AG10803 (cell line): ENCODE results near the gene THY1.
A peak's percentile ranks its signal among the peaks of the same experiment; 100 is the strongest.
"Not testable (repeated sequence)": the region's sequence is repeated elsewhere in the genome, so short reads cannot be mapped to it uniquely, and the experiment has no call there.

Source experiments
- DNase-seq: peaks from one replicate; pipeline ENCODE4 v3.0.0; 2010; ENCODE audit warnings: low read depth
- H3K4me3 ChIP-seq: 2 replicates; pipeline ENCODE4 v1.5.1; 2011; ENCODE audit warnings: mild to moderate bottlenecking, low read length, control low read depth
- TF ChIP-seq, protein P1 (sequence below): conservative IDR thresholded peaks from 2 replicates; pipeline ENCODE4 v1.5.1; 2011; ENCODE audit warnings: mild to moderate bottlenecking, low read length, control low read depth, inconsistent platforms

THY1 gene

DNA sequence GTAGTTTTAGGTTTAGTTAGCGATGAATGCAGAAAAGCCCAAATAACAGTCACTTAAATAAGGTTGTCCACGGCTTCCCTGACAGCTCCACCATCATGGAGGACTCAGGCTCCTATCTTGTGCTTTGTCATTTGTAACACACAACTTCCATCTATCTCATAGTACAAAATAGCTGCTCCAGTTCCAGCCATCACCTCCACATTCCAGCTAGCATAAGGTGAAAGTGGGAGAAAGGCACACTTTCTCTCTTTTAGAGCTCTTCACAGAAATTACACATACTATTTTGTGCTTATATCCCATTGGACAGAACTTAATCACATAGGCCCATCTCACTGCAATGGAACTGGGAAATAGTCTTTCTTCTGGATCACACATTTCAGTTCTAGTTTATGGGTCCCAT lies 8.7 kb downstream of the THY1 start:
- DNase-seq, result no peak
- TF ChIP-seq, protein P1, sequence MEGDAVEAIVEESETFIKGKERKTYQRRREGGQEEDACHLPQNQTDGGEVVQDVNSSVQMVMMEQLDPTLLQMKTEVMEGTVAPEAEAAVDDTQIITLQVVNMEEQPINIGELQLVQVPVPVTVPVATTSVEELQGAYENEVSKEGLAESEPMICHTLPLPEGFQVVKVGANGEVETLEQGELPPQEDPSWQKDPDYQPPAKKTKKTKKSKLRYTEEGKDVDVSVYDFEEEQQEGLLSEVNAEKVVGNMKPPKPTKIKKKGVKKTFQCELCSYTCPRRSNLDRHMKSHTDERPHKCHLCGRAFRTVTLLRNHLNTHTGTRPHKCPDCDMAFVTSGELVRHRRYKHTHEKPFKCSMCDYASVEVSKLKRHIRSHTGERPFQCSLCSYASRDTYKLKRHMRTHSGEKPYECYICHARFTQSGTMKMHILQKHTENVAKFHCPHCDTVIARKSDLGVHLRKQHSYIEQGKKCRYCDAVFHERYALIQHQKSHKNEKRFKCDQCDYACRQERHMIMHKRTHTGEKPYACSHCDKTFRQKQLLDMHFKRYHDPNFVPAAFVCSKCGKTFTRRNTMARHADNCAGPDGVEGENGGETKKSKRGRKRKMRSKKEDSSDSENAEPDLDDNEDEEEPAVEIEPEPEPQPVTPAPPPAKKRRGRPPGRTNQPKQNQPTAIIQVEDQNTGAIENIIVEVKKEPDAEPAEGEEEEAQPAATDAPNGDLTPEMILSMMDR, result no peak
- H3K4me3 ChIP-seq, result no peak overlapping the region

DNA sequence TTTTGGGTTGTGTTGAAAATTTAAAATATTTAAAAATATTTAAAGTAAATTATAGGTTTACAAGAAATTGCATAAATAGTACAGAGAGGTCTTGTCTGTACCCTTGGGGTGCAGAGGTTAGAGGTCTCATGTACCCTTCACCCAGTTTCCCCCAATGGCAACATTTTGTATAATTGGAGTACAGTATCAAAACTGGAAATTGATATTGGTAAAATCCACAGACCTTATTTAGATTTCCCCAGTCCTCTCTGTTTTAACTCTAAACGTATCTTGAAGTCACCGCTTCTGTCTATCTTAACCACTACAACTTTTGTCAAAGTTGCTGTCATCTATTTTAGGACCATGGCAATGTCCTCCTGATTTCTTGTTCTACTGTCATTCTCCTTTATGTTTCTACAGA lies 10.9 kb downstream of the THY1 start:
- TF ChIP-seq, protein P1, result no peak
- DNase-seq, result no peak
- no peak overlapping the region for H3K4me3 ChIP-seq

DNA sequence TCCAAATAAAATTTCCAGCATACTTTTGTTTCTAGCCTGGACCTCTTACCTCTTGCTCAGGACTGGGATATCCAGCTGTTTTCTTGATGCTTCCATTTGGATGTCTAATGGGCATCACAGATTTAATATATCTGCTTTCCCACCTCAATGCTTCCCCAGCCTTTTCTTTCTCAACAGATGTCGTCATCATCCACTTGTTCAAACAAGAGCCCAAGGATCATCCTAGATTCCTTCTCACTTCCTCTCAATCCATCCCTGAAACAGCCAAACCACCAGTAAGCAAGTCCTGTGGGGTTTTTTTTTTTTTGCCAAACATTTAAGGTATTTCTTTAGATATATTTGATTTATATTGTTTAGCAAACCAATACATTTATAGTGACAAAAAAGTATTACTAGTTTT lies 12.5 kb downstream of the THY1 start:
- DNase-seq, result no peak

DNA sequence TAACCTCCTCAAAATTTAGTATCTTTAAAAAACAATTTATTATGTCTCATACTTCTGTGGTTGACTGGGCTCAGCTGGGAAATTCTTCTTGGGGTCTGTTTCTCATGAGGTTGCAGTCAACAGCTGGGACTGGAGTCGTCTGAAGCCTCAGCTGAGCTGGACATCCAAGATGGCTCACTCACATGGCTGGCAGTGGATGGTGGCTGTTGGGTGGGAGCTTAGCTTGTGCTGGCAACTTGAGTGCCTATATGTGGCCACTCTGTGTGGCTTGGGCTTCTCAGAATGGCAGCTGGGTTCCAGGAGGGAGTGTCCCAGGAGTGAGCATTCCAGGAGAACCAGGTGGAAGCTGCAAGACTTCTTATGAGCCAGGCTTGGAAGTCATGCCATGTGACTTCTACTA lies 13.2 kb downstream of the THY1 start:
- DNase-seq, result no peak
- TF ChIP-seq, protein P1, result no peak
- H3K4me3 ChIP-seq, result no peak overlapping the region

More for the DNA sequence above, 12.5 kb downstream of the THY1 start:
- TF ChIP-seq, protein P1, result no peak
- H3K4me3 ChIP-seq, result no peak overlapping the region

DNA sequence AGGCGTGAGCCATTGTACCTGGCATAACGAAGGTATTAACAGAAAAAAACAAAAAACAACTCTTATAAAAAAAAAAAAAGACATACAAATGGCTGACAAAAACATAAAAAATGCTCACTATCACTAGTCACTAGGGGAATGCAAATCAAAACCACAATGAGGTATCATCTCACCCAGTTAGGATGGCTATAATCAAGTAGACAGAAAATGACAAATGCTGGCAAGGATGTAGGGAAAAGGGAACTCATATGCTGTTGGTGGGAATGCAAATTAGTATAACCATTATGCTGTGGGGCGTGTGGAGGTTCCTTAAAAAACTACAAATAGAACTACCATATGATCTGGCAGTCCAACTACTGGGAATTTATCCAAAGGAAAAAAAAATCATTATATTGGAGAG lies 17.0 kb downstream of the THY1 start:
- TF ChIP-seq, protein P1, result no peak
- H3K4me3 ChIP-seq, result no peak overlapping the region
- peak; percentile 76 for DNase-seq

DNA sequence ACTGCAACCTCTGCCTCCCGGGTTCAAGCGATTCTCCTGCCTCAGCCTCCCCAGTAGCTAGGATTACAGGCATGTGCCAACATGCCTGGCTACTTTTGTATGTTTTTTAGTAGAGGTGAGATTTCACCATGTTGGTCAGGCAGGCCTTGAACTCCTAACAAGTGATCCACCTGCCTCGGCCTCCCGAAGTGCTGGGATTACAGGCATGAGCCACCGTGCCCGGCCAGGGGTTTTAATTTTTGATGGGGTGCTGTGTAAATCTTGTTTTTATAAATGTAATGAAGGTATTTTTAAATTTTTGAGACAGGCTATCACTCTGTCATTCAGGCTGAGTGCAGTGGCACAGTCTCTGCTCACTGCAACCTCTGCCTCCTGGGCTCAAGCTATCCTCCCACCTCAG lies 17.5 kb downstream of the THY1 start:
- not testable (repeated sequence) for DNase-seq, H3K4me3 ChIP-seq

DNA sequence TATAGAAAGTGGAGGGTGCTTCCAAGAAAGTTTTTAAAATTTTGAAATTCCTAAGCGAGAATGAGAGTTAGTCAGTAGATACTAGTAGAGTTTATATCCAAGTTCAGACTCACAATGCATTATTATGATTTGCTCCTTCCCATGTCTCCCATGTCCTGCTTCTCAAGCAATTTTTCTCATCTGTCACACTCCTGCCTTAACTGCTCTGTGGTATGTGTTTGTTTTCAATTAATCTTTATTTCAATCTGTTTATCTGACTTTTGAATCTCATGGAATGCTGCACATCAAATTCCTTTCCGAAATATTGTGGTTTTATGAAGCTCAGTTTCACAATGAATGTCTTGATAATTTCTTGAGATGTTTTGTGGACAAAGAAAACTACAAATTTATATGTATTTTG lies 18.1 kb downstream of the THY1 start:
- DNase-seq, result peak; percentile 88
- TF ChIP-seq, protein P1, result no peak
- no peak overlapping the region for H3K4me3 ChIP-seq

DNA sequence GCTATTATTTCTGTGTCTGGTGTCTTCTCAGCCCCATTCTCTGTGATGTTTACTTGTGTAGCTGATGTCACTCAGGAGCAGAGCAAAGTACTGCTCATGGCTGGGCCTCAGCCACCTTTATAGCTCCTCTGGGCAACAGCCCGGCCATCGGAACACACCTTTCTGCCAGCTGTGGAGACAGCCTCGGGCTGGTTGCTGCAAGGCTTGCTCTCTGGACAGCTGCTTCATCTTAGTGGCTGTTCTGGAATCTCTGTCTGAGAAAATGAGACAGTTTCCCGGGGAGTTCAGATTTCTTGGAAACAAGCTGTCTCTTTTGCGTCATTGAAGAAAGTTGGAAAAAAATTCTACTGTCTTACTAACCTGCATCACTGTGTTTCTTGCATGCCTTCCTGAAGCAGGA lies 20.0 kb downstream of the THY1 start:
- H3K4me3 ChIP-seq, result no peak overlapping the region
- TF ChIP-seq, protein P1, result no peak
- peak; percentile 91 for DNase-seq
